Measurements from ENCODE around the gene NOL7.

Gene NOL7

GRCh38 chr6:13654496-13654895, 39.4 kb downstream of the NOL7 start:
- DNase-seq (ENCODE audit: low read depth in 3 of 3): no peak

- DNase-seq (ENCODE audit: low read depth in 3 of 3): no peak
Measured at GRCh38 chr6:13655700-13656099, 40.6 kb downstream of the NOL7 start.

GRCh38 chr6:13660273-13660672, 45.1 kb downstream of the NOL7 start:
- no peak for DNase-seq (ENCODE audit: low read depth in 3 of 3)

- no peak for DNase-seq (ENCODE audit: low read depth in 3 of 3)
Measured at GRCh38 chr6:13660893-13661292, 45.8 kb downstream of the NOL7 start.

DNA sequence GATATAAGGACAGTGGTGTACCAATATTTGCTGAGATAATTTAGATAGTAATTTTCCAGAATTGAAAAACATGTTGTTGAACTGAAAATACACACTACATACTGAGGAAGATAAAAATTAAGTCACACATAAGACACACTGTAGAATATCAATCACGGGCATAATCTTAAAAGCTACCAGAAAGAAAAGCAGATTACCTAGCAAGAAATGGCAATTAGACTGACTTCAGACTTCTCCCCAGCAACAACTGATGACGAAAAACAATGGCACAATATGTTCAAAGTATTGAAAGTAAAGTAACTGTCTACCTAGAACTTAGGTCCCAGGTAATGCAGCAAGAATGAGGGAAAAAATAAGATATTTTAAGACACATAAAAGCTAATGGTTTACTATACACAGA, 46.5 kb downstream of the NOL7 start:
- DNase-seq (ENCODE audit: low read depth in 3 of 3): no peak

GRCh38 chr6:13662651-13663334, 47.7 kb downstream of the NOL7 start:
- no peak for DNase-seq (ENCODE audit: low read depth in 3 of 3)

GRCh38 chr6:13663986-13664385, 48.9 kb downstream of the NOL7 start:
- no peak for DNase-seq (ENCODE audit: low read depth in 3 of 3)

- no peak for DNase-seq (ENCODE audit: low read depth in 3 of 3)
Measured at GRCh38 chr6:13664703-13665352, 49.7 kb downstream of the NOL7 start.

DNA sequence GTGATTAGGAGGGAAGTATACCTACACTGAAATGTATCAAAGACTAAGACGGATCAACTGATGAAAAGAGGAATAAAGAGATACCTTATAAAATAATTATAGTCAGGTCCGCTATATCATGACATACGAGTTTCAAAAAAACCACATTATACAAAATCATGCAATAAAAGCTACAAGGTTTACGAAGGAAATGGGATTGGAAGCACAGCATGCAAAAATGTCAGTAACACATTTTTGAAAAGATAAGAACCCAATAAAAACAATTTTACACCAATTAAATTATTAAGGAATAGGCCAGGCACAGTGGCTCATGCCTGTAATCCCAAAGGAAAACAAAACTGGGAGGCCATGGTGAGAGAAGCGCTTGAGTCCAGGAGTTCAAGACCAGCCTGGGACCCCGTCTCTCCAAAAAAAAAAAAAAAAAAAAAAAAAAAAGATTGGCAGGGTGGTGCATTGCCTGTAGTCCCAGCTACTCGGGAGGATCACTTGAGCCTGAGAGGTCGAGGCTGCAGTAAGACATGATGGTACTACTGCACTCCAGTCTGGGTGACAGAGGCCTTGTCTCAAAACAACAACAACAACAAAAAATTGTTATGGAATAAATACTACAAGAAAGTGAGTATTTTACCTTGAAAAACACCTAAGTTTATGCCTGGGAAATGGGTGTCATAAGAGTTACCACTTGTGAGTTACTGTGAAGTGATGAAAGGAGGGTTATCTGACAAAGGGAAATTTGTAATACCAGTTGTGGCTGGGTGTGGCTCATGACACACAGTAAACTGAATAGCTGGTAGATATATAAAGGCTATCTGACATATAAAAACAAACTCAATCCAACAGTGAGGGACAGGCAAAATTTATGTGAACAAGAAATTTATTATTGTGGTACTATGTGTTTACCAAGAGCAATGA, 51.3 kb downstream of the NOL7 start:
- DNase-seq (ENCODE audit: low read depth in 3 of 3): no peak

DNA sequence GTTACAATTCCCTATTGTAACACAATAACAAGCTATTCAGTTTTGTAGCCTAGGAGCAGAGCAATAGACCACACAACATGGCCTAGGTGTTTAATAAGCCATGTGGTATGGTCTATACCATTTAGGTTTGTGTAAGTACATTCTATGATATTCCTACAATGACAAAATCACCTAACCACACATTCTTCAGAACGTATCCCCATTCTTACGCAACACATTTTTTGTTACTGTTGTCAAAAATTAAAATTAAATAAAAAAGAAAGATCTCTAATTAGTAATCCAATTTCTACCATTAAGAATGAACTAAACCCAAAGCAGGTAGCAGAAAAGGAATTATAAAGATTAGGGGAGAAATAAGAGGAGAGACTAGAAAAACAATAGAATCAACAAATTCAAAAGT, 52.5 kb downstream of the NOL7 start:
- DNase-seq (ENCODE audit: low read depth in 3 of 3): no peak

DNA sequence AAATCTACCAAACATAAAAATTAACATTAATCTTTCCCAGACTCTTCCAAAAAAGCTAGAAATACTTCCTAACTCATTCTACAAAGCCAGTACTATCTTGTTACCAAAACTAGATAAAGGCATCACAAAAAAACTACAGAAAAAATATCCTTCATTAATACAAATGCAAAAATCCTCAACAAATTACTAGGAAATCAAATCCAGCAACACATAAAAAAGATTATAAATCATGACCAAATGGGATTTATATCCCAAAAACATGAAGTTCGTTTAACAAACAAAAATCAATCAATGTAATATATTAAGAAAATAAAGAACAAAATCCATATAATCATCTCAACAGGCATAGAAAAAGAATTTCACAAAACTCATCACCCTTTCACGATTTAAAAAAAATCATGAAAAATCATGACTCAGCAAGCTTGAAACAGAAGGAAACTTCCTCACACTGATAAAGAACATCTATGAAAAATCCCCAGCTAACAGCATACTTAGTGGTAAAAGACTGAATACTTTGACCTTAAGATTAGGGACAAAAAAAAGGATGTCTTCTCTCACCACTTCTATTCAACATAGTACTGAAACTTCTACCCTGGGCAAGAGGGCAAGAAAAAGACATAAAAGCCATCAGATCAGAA, 53.3 kb downstream of the NOL7 start:
- no peak for DNase-seq (ENCODE audit: low read depth in 3 of 3)

GRCh38 chr6:13669476-13669875, 54.3 kb downstream of the NOL7 start:
- DNase-seq (ENCODE audit: low read depth in 3 of 3): no peak

Measured in stimulated activated CD4-positive, alpha-beta T cell treated with anti-CD3 and anti-CD28 coated beads, TNF-alpha, amount 100 ng/mL, for 24 hours (primary cell).